ENCODE measurements around the gene WDR70.
"Not testable (repeated sequence)": the region's sequence is repeated elsewhere in the genome, so short reads cannot be mapped to it uniquely, and the experiment has no call there.

DNA sequence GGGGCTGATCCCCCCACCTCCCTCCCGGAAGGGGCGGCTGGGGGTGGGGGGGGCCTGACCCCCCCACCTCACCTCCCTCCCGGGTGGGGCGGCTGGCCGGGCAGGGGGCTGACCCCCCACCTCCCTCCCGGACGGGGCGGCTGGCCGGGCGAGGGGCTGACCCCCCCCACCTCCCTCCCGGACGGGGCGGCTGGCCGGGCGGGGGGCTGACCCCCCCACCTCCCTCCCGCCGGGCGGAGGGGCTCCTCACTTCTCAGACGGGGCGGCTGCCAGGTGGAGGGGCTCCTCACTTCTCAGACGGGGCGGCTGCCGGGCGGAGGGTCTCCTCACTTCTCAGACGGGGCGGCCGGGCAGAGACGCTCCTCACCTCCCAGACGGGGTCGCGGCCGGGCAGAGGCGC is 36.3 kb downstream of the WDR70 start:
- TF ChIP-seq, protein P1, sequence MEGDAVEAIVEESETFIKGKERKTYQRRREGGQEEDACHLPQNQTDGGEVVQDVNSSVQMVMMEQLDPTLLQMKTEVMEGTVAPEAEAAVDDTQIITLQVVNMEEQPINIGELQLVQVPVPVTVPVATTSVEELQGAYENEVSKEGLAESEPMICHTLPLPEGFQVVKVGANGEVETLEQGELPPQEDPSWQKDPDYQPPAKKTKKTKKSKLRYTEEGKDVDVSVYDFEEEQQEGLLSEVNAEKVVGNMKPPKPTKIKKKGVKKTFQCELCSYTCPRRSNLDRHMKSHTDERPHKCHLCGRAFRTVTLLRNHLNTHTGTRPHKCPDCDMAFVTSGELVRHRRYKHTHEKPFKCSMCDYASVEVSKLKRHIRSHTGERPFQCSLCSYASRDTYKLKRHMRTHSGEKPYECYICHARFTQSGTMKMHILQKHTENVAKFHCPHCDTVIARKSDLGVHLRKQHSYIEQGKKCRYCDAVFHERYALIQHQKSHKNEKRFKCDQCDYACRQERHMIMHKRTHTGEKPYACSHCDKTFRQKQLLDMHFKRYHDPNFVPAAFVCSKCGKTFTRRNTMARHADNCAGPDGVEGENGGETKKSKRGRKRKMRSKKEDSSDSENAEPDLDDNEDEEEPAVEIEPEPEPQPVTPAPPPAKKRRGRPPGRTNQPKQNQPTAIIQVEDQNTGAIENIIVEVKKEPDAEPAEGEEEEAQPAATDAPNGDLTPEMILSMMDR (IDR thresholded peaks at IDR 0.05; ENCODE audit: insufficient read depth, low read length, poor library complexity, severe bottlenecking) = not testable (repeated sequence)
- TF ChIP-seq EZH2phosphoT487 (conservative IDR thresholded peaks at IDR 0.05; ENCODE audit: low read length) = not testable (repeated sequence)
